Activated T-helper 1 cell treated with Interleukin-2 at 50 U/mL for 16 hours (primary cell): ENCODE data around the gene CLDN14.

Experiments
- DNase-seq: peaks from one replicate; pipeline ENCODE4 v3.0.0-alpha.2; 2020; ENCODE audit warnings: low read depth

The CLDN14 gene, protein sequence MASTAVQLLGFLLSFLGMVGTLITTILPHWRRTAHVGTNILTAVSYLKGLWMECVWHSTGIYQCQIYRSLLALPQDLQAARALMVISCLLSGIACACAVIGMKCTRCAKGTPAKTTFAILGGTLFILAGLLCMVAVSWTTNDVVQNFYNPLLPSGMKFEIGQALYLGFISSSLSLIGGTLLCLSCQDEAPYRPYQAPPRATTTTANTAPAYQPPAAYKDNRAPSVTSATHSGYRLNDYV

DNA sequence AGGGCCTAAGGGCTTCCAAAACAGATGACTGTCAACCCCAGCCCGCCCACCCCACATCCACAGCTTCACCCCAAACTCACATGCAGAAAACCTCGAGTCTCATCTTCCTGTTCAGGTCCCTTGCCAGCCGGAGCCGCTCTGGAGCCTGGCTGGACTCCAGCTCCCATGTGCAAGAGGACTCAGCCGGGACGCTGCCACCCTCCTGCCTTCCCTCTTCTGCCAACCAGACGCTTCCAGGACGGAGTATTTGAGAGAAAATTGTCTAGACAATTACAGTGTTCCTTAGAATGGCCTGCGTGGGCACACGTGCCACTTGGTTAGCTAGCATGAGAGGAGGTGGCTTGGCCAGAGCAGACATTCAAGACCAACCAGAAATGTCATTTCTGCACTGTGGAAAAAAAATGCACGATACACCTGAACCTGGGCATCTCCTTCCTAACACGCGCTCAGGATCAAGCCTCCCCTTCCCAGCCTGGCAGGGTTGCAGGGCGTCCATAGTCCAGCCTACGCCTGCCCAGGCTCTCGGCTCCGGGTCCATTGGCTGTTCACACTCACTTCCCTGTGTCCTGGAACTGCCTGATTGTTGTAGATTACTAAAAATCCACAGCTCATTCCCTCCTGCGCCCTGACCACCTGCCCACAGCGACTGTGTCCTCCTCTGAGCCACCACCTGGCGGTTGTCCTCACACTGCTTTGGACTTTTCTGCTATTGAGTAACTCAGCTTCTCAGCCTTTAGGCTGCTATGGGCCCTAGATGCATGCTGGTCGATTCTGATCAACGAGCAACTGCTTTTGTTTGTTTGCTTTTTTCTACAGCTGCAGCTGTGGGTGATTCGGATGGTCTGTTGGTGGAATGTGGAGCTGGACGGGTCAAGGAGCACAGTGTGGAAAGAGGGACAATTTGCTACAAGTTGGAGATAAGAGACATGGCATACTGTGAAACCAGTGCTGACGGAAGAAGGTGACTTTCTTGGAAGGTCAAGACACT lies at the start of gene CLDN14:
CLDN14 (minus strand) TSS at position 708 of the 988 bp plus-strand sequence. CDS start 18,427 bp downstream, outside the sequence.
- no peak for DNase-seq

DNA sequence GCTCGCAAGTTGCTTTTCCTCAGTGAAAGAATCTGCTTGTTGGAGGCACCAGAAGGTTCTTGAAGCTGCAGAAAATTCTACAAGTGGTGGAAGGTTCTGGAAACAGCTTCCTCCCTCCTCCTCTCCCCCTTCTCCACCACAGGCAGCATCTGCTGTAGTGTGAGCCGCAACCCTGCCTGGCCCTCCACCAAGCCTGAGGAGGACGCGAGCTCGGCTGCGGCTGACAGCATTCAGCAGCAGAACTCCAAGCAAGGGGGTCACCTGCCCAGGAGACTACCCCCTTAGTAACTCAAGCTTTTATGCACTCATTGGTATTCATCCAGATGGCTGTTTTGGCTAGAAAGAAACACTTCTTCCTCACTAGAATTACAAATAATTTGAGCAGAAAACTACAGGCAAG lies 48.8 kb upstream of the CLDN14 start:
- DNase-seq = no peak

DNA sequence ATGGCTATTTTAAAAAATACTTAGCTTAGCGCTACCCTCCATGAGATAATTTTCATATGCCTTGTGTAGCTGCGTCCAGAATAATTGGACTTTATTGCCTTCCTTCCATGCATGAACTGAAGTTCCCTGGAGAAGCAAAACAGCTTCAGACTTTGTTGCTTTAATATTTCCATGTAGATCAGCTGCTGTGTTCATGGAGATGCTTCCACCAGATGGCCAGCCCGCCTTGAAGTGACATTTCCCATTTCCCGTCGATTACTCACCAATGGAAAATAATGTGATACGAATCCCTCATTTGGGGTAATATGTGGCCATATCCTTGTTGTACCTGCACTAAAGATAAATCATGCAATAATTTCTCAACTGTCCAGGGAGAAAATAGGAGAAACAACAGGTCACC lies 47.4 kb upstream of the CLDN14 start:
- DNase-seq = no peak

DNA sequence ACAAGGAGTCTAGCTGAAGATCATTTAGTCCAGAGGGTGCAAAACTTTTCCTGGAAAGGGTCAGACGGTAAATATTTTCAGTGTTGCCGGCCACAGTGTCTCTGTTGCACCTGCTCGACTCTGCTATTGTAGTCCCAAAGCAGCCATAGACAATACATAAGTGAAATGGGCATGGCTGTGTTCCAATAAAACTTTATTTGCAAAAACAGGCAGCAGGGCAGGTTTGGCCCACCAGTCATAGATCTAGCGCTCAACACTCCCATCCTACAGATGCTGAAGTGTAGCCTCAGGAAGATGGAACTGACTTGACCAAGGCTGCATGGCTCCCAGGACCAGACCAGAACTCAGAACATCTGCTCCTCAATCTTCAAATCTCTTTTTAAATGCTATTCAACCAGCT lies 46.2 kb upstream of the CLDN14 start:
- DNase-seq = no peak

DNA sequence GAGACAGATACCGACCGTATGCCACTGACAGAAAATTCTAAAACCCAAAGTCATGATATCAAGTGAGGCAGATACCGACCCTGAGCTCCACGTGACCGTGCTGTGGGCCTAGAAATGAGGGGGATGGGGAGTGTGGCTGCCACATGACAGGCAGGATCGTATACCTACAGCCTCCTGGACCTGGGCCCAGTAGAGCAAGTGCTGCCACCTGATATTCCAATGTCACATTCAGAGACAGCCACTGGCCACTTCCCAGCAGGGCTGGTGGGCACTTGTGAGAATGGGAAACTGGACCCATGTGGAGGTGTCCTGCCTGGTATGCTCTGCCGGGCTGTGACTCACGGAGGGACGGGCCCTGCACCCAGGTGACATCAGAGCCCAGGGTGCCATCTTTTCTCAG lies 44.6 kb upstream of the CLDN14 start:
- DNase-seq = no peak

DNA sequence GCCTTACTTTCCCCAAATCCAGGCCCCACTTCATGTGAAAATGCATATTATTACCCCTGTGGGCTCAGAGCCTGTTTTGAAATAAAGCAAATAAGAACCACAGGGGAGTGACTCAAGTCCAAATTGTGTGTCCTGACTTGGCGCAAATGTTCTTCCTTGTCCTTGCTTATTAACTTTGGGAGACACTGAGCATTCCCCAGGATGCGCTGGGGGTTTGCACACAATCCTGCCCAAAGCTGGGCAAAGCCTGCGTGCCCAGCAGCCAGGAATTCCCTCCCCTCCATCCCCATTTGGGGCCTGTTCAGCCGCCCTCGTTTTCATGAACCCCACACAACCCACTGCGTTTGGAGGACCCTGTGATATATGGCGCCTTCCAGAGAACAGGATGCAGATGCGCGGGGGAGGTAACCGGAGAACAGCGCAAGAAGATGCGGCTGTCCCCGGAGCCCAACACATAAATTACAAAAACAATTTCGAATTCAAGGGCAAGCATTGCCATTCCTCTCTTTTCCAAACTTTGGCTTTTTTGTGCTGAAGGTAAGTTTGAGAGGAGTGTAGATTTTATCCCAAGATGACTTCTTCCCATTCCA lies 42.4 kb upstream of the CLDN14 start:
- no peak for DNase-seq

DNA sequence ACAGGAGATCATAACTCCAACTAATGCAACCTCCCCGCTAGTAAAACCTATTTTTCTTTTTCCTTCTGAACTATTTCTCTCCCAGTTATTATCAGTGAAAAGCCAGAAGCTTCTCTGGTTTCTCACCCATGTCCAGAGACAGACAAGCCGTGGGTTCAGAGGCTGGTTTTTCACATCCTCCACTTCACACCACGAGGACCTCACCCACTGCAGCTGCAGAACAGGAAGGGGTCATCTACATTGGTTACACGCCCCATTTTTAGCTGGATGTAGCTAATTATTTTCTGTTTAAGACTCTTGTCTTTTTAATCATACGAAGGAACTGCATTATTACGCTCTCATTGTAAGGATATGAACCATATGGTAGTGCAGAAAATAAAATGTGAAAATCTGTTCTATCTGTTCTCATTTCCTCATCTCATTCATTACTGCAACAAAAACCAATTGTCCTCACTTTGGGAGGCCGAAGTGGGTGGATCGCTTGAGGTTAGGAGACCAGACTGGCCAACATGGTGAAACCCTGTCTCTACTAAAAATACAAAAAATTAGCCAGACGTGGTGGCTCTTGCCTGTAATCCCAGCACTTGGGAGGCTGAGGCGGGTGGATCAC lies 39.1 kb upstream of the CLDN14 start:
- no peak for DNase-seq

DNA sequence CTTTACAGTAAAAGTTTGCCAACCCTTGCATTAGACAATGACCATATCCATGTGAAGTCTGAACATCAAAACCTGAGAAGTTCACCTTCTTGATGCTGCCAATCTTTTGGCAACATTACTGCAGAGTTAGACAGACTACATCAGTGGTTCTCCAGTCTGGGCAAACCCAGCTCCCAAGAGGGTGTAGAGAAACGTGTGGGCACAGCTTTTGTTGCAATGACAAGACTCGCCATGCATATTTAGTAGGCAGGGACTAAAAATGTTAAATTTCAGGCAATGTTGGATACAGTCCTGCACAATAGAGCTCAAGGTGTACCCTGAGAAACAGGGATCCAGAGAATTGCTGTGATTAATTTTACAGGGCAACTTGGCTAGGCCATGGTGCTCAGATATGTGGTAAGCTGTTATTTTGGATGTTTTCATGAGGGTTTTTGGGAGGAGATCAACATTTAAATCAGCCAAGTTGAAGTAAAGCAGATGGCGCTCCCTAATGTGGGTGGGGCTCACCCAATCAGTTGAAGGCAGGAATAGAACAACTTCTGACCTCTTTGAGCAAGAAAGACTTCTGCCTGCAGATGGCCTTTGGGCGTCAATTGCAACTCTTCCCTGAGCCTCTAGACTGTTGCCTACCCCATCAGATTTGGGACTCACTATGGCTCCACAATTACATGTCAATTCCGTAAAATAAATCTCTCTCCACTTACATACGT lies 37.6 kb upstream of the CLDN14 start:
- no peak for DNase-seq

DNA sequence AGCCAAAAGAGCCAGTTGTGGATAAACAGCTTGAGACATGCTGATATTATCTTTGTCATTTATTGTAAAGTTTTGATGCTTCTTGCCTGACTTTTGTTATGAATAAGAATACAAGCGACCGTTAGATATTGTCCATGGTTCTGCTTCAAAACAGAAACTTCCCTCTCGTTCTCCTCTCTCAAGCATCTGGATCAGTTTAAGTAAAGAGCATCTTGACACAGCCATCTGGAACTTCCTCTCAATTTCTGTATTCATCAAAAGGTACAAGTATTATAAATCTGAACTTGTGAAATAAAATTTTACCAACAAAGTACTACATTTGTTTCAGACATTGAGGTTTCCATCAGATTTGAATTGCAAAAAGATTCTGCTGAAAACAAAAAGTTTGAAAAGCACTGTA lies 36.4 kb upstream of the CLDN14 start:
- no peak for DNase-seq

DNA sequence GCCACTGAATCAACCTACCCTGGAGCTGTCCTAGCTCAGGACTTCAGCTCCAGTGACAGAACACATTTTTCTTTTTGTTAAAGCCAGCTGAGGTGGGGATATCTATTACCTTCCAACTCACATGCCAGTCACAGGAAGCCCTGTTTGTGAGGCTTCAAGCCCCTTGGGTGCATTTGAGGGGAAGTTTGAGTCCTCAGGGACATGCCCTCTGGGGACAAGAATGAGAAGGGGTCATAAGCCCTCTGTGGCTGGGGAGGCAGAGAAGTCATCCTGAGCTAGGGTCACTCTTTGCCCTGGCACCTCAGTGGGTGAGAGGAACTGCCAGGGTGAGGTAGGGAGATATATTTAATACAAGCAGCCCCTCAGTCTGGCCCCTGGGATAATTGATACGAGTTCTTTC lies 33.5 kb upstream of the CLDN14 start:
- no peak for DNase-seq

DNA sequence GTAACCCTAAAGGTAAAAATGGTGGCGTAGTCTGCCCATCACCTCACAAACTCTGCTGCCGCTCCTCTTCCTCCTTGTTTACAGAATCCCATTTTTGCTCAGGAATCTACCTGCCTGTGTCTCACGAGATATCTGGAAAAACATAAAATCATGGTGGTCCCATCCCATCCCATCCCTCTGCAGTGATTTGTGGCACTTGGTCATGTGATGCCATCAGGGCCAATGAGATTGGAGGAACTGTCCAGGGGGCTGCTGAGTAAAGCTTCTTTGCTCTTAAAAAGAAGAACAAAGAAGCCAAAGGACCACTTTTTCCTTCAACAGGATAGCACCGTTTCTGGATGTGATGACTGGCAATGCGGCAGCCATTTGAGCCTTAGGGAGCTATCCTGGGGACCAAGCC lies 33.0 kb upstream of the CLDN14 start:
- DNase-seq = no peak

DNA sequence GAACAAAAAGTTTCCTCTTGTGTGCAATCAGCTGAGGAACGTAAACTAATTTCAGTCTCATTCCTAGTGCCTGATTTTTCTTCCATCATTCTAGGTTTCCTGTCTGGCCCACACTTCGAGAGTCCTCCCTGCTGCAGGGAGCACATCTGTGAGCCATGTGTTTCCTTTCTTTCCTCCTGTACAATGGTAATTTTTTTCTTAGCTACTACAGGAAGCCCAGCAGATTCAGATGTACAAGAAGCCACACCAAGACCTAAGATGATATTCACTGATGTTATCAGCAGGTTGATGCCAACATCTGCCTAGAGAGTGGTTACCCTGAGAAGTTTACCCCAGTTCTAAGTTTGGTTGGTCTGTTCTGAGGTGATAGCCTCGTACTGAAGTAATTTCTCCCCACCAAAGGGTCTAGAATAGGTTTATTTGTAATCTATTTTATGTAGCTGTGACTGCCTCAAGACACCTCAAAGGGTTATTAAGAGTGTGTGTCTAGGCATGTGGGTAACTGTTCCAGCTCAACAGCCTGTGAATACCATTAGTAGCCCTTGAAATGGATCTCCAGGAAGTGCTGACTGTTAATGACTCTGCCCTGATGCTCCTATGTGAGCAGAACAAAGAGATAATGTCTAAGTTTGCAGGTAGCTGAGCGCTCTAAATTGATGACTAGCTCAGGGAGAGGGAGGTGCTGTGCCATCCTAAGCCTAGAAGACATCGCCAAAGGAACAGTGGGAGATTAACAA lies 31.7 kb upstream of the CLDN14 start:
- DNase-seq = no peak

DNA sequence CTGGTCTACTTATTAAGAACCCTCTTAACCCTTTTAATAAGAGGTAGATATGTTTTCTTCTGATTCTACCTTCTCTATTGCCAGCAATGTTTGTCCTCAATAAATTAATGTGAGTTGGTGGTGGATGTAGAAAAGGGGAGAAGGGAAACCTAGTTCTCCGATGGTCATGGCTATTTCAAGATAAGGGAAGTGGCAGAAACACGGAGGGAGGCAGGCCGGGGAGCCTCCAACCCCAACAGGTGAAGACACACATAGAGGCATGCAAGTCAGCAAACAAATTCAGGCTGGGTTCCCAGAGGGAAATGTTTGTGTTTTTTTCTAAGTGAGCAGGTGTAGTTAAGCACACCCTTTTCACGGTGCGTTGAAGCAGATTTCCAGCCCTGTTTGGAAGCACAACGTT lies 31.0 kb upstream of the CLDN14 start:
- DNase-seq = no peak

DNA sequence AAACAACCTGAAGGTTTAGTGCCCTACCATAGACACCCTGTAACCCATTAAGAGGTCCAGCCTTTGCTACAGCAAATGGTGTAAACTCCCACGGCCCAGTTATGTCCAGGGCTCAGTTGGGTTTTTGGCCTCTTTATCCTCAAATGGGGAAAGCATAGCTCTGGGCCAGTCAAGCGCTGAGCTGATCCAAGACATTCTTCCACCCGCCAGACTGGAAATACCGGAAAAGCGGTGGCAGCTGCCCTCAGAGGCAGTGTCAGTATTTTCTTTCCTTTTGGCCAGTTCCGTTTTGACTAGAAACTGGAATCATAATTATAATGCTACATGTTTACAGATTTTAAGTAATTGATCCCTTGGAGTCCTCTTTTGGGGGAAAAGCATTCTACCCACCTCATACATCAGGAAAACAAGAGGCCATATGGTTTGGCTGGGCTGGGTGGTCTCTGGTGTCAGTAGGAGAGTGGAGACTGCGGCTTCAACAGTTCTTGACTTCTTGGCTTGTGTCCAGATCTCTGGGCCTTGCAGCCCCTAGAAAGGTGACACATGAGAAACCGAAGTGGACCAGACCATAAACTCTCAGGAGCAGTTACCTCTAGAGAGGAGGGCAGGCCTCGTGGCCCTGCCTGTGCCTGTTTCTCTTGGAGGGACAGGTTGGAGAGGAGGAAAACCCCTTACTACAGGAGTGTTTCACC lies 30.2 kb upstream of the CLDN14 start:
- DNase-seq = no peak

DNA sequence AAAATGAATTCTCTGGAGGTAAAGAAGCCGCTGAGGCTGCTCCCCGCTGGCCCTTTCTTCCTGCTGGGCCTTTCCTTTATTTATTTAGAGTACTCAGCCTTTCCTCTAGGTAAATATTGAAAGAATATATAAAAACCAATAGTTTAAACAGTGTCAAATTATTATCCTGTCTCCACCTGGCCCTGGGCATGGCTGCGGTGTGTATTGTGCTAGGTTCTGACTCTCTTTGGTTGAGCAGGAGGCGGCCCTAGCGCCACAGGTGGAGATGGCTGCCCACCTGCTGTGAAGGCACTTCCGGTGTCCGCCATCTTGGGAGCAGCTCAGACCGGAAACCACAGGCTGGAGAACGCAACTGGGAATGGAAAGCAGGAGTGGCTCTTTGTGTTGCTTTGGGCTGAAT lies 29.0 kb upstream of the CLDN14 start:
- DNase-seq = no peak

DNA sequence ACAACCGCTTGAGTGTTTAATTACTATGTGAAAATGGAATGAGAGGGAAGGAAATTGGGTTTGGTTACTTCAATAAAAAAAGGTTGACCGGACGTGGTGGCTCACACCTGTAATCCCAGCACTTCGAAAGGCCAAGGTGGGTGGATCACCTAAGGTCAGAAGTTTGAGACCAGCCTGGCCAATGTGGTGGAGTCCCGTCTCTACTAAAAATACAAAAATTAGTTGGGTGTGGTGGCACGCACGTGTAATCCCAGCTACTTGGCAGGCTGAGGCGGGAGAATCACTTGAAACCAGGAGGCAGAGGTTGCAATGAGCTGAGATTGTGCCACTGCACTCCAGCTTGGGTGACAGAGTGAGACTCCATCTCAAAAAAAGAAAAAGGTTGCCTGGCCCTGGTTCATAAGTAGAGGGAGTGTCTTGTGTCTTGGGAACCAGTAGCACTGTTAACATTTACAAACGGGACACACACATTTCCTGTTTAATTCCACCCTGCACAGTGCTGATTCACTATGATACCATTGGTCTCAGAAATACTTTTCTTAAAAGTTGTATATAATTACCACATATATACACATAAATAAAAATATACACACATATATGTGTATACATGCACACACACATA lies 27.6 kb upstream of the CLDN14 start:
- DNase-seq = no peak

DNA sequence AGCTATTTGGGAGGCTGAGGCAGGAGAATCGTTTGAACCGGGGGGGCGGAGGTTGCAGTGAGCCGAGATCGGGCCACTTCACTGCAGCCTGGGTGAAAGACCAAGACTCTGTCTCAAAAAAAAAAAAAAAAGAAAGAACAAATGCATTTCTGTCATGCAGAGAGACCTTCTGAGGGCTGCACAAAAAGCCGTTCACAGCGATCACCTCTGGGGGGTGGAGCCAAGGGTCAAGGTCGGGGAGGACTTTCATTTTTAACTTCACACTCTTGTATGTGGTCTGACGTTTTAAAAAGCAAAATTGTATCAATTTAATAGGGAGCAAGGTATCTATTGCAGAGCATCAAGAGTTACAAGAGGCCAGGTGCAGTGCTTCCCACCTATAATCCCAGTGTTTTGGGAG lies 26.6 kb upstream of the CLDN14 start:
- no peak for DNase-seq

DNA sequence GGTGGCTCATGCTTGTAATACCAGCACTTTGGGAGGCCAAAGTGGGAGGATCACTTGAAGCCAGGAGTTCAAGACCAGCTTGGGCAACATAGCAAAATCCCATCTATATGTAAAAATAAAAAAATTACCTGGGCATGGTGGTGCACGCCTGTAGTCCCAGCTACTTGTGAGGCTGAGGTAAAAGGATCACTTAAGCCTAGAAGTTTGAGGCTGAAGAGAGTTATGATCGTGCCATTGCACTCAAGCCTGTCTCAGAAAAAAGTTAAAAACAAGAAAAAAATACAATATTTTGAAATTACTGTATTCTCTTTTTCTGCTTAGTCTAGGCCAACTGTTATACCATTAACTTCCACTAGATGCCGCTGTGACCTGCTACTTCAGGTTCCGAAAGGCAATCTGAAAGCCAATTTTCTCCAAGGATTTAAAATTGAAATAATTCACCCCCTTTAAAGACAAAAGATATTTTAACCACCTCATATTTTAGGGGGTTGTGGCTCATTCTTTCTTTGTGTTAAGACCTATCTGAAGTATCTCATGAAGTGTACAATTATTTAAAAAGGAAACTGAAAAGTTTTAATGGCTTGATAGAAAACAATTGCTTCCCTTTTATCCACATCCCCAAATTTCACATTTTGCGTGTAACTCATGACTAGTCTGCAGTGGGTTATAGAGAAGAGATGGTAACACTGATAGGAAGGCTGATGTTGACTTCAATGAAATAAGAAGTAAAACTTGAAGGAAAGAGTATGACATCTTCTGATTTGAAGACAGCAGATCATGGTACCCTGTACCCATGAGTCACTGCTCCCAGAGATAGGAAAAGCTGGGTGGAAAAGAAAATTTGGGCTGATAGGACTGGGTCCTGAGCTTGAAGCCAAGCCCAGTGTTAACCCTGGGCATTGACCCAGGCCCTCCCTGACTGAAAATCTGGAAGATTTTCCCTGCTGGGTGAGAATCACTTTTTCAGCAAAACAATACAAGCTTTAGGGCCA lies 24.4 kb upstream of the CLDN14 start:
- no peak for DNase-seq

DNA sequence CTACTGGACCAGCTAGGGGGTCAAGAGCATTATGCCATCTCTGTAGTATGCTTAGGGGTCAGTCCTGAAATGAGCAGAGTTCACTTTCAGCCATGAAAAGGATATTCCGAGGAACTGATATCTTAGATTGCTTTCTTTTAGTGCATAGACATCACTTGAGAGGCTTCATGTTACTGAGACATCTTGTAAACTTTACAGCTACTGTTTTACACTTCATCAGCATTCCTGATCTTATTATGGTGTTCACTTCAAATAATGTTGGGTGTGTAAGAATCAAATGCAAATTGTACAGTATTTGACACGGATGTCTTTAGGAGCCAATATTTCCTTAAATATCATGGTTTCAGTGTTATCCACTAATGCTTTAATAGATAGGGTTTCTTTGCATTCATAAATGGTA lies 22.4 kb upstream of the CLDN14 start:
- DNase-seq = no peak
